Suprapubic skin (tissue), 4 donors: ENCODE results near the gene RAB8A.

Experiments used
- CTCF ChIP-seq, 2 donors: fragments of 200-600 bp in 1 of 2; fragments of 450-650 bp in 1 of 2; sonication (generic) in 1 of 2; IDR thresholded peaks; one replicate each; pipeline ENCODE4 v1.5.1; 2016 to 2019; ENCODE audit warnings: antibody characterized with exemption in 2 of 2, mild to moderate bottlenecking in 1 of 2, moderate library complexity in 1 of 2
- EP300 ChIP-seq: sonication (generic); formaldehyde crosslinking; IDR thresholded peaks from one replicate; pipeline ENCODE4 v1.6.1; 2017; ENCODE audit warnings: antibody characterized with exemption
- POLR2AphosphoS5 ChIP-seq, 3 donors: sonication (generic); formaldehyde crosslinking; IDR thresholded peaks; one replicate each; pipeline ENCODE4 v1.6.1; 2017; ENCODE audit warnings: antibody characterized with exemption in 3 of 3

DNA sequence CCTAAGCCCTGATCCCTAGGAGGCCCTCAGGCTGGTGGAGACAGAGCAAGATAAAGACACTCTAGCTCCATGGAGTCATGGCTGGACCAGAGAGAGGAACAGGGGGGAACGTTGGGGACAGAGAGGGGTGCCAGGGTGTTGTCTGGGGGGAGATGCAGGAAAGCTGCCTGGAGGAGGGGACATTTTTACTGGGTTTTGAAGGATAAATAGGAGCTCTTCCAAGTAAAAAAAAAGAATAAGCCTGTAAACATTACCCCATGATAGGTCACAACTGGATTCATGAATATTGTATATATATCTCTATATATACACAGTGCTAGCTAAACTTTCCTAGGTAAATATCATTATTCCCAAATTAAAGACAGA is 32.5 kb downstream of the RAB8A start:
- TF ChIP-seq CTCF (IDR thresholded peaks at IDR 0.05) (no peak), EP300 (no peak), POLR2AphosphoS5 (IDR thresholded peaks at IDR 0.05) (no peak)
